CD14-positive monocyte (primary cell): Measurements from ENCODE around the gene TMEM37. TPM values are rescaled to one million over a fixed set of nuclear protein-coding genes. Genes with fewer than 3 reads are reported as not detected.

ENCODE experiments used
- DNase-seq, 3 donors: peaks; one replicate each; pipeline ENCODE4 v3.0.0-alpha.2; 2011 to 2022
- H2AFZ ChIP-seq: 2 replicates; pipeline ENCODE4 v1.6.0; 2012; ENCODE audit warnings: mild to moderate bottlenecking, low read depth, low read length, inconsistent platforms; ENCODE audit not compliant: insufficient read depth, poor library complexity, severe bottlenecking
- H3K27ac ChIP-seq, 2 donors: 1 replicate in 1 of 2; 2 replicates in 1 of 2; pipeline ENCODE4 v1.5.1; 2012 to 2013; ENCODE audit warnings: low read length in 2 of 2, control low read depth in 1 of 2, inconsistent platforms in 1 of 2, low read depth in 1 of 2, mild to moderate bottlenecking in 1 of 2
- H3K27me3 ChIP-seq, 2 donors: one replicate each; pipeline versions ENCODE4 v1.6.0 to v1.6.1; 2011 to 2013; ENCODE audit warnings: low read length in 2 of 2; ENCODE audit not compliant: control insufficient read depth in 2 of 2, insufficient read depth in 2 of 2
- H3K36me3 ChIP-seq, 2 donors: replicated peaks in 1 of 2; 1 replicate in 1 of 2; 2 replicates in 1 of 2; pipeline versions ENCODE4 v1.5.1 to v1.6.1; 2012 to 2013; ENCODE audit warnings: low read length in 2 of 2, control low read depth in 1 of 2, inconsistent platforms in 1 of 2, mild to moderate bottlenecking in 1 of 2; ENCODE audit not compliant: insufficient read depth in 2 of 2, control insufficient read depth in 1 of 2
- H3K4me1 ChIP-seq, 2 donors: 1 replicate in 1 of 2; 2 replicates in 1 of 2; pipeline versions ENCODE4 v1.5.1 to v1.6.1; 2012 to 2013; ENCODE audit warnings: low read length in 2 of 2, control low read depth in 1 of 2, inconsistent platforms in 1 of 2, mild to moderate bottlenecking in 1 of 2, moderate library complexity in 1 of 2; ENCODE audit not compliant: insufficient read depth in 2 of 2, control insufficient read depth in 1 of 2
- H3K4me2 ChIP-seq: replicated peaks from 2 replicates; pipeline ENCODE3; 2012; ENCODE audit warnings: low read length, moderate library complexity, mild to moderate bottlenecking; ENCODE audit not compliant: poor library complexity, severe bottlenecking; ENCODE audit errors: extremely low read depth
- H3K4me3 ChIP-seq, 3 experiments: fragments of 200-600 bp in 1 of 3; sonication (generic) in 1 of 3; replicated peaks in 1 of 3; 1 replicate in 2 of 3; 2 replicates in 1 of 3; pipeline ENCODE4 v1.5.1; 2011 to 2013; ENCODE audit warnings: low read length in 3 of 3, mild to moderate bottlenecking in 3 of 3, control low read depth in 2 of 3, low read depth in 2 of 3, inconsistent platforms in 1 of 3, moderate library complexity in 1 of 3
- H3K79me2 ChIP-seq: 2 replicates; pipeline ENCODE4 v1.6.0; 2012; ENCODE audit warnings: mild to moderate bottlenecking, control low read depth, inconsistent platforms, low read length, moderate library complexity; ENCODE audit not compliant: insufficient read depth
- H3K9ac ChIP-seq: 2 replicates; pipeline ENCODE4 v1.6.0; 2017; ENCODE audit warnings: low read length, mild to moderate bottlenecking; ENCODE audit not compliant: insufficient read depth, poor library complexity, severe bottlenecking
- H3K9me3 ChIP-seq, 2 donors: replicated peaks in 1 of 2; 1 replicate in 1 of 2; 2 replicates in 1 of 2; pipeline versions ENCODE4 v1.5.1 to v1.6.1; 2012 to 2013; ENCODE audit warnings: low read length in 2 of 2, control low read depth in 1 of 2; ENCODE audit not compliant: control insufficient read depth in 1 of 2, insufficient read depth in 1 of 2
- H4K20me1 ChIP-seq: 2 replicates; pipeline ENCODE4 v1.6.0; 2012; ENCODE audit warnings: mild to moderate bottlenecking, low read length, control low read depth, moderate library complexity; ENCODE audit not compliant: insufficient read depth
- H3K27ac Mint-ChIP-seq, 7 donors: one replicate each; pipeline ENCODE4 v1.8.0; 2020; ENCODE audit warnings: mild to moderate bottlenecking in 7 of 7, mixed read lengths in 7 of 7, moderate library complexity in 6 of 7, inconsistent platforms in 2 of 7
- H3K27me3 Mint-ChIP-seq, 3 donors: one replicate each; pipeline ENCODE4 v1.8.0; 2021 to 2022; ENCODE audit warnings: low read depth in 3 of 3, mild to moderate bottlenecking in 3 of 3, mixed read lengths in 3 of 3, moderate library complexity in 3 of 3, inconsistent platforms in 1 of 3
- H3K36me3 Mint-ChIP-seq, 2 donors: one replicate each; pipeline ENCODE4 v1.8.0; 2020; ENCODE audit warnings: mixed read lengths in 2 of 2, inconsistent platforms in 1 of 2, mild to moderate bottlenecking in 1 of 2
- H3K4me1 Mint-ChIP-seq: one replicate; pipeline ENCODE4 v1.8.0; 2020; ENCODE audit warnings: mild to moderate bottlenecking, mixed read lengths
- H3K4me3 Mint-ChIP-seq, 2 donors: one replicate each; pipeline ENCODE4 v1.8.0; 2020; ENCODE audit warnings: mild to moderate bottlenecking in 2 of 2, mixed read lengths in 2 of 2, moderate library complexity in 1 of 2
- H3K9me3 Mint-ChIP-seq, 7 donors: one replicate each; pipeline ENCODE4 v1.8.0; 2020 to 2022; ENCODE audit warnings: mixed read lengths in 7 of 7, mild to moderate bottlenecking in 6 of 7, moderate library complexity in 6 of 7, inconsistent platforms in 2 of 7
- WGBS: methylation state at CpG from one replicate; pipeline ENCODE4 v1.1.5; 2013; ENCODE audit warnings: missing lambda C conversion rate; ENCODE audit not compliant: insufficient coverage; 5-methylcytosine and 5-hydroxymethylcytosine counted together
- intact Hi-C, 2 donors: fragments of 100-400 bp; cut with micrococcal nuclease; formaldehyde crosslinking; loops; one replicate each; pipeline versions ENCODE4 v1.15.0 to v1.15.1; 2023
- polyA plus RNA-seq, 3 donors: library from polyadenylated mRNA; depleted of rRNA in 1 of 3; unstranded in 2 of 3; stranded (reverse) in 1 of 3; fragments of 300-500 nt in 2 of 3; fragments of >200 nt in 1 of 3; fragmentation: Illumina TruSeq in 2 of 3; gene quantifications; 1 replicate in 2 of 3; 2 replicates in 1 of 3; pipeline ENCODE4 v1.2.3, GENCODE V29; 2012 to 2021
- TF ChIP-seq, protein P1 (sequence below): fragments of 200-600 bp; IDR thresholded peaks from one replicate; pipeline ENCODE4 v1.8.0; 2022; ENCODE audit warnings: antibody characterized with exemption, mild to moderate bottlenecking

Gene TMEM37
- polyA plus RNA-seq, 3 donors: not detected

DNA sequence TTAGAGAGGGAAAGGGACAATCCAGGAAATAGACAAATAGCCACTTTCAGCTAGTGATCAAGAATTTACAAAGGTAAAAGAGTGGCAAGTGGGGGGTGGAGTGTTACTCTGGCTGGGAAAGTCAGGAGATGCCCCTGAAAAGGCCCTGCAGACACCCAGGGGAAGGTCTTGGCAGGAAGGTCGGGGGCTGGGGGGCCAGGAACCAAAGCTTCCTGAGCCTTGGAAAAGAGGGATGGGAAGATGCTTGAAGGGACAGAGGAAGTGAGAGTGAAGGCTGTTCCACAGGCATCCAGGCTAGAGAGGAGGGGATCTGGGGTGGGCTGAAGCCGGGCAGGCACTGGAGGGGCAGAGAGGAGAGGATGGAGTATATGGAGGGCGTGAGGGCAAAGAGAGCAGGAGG lies 3.9 kb upstream of the TMEM37 start:
- H3K4me3 ChIP-seq: no peak overlapping the region
- Mint-ChIP-seq H3K36me3 (peaks cover 0 to 3% of the 10 kb centered on the region in 2 donors), H3K27ac (no peak overlapping the region), H3K27me3 (peaks cover 37 to 66% (median 58%) of the 10 kb centered on the region in 3 donors), H3K4me3 (peak overlapping the region in 1 of 2 donors; percentile 22), H3K9me3 (peaks cover 0 to 11% (median 6%) of the 10 kb centered on the region in 7 donors), H3K4me1 (peaks cover 19% of the 10 kb centered on the region)
- no peaks in the 10 kb centered on the region for H4K20me1 ChIP-seq
- WGBS: 70% methylated on average over 1 of the region's 3 CpGs
- no peak overlapping the region for H2AFZ ChIP-seq
- no peak for DNase-seq
- peaks cover 15 to 38% of the 10 kb centered on the region in 2 donors for H3K27me3 ChIP-seq
- TF ChIP-seq, protein P1, sequence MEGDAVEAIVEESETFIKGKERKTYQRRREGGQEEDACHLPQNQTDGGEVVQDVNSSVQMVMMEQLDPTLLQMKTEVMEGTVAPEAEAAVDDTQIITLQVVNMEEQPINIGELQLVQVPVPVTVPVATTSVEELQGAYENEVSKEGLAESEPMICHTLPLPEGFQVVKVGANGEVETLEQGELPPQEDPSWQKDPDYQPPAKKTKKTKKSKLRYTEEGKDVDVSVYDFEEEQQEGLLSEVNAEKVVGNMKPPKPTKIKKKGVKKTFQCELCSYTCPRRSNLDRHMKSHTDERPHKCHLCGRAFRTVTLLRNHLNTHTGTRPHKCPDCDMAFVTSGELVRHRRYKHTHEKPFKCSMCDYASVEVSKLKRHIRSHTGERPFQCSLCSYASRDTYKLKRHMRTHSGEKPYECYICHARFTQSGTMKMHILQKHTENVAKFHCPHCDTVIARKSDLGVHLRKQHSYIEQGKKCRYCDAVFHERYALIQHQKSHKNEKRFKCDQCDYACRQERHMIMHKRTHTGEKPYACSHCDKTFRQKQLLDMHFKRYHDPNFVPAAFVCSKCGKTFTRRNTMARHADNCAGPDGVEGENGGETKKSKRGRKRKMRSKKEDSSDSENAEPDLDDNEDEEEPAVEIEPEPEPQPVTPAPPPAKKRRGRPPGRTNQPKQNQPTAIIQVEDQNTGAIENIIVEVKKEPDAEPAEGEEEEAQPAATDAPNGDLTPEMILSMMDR: no peak
- H3K27ac ChIP-seq: no peak overlapping the region
- no peaks in the 10 kb centered on the region for H3K79me2 ChIP-seq
- H3K9ac ChIP-seq: no peak overlapping the region
- intact Hi-C loops: no loop called here
- peaks cover 11 to 23% of the 10 kb centered on the region in 2 donors for H3K4me1 ChIP-seq
- H3K36me3 ChIP-seq: no peaks in the 10 kb centered on the region
- H3K4me2 ChIP-seq: no peak overlapping the region
- peaks cover 0 to 5% of the 10 kb centered on the region in 2 donors for H3K9me3 ChIP-seq

DNA sequence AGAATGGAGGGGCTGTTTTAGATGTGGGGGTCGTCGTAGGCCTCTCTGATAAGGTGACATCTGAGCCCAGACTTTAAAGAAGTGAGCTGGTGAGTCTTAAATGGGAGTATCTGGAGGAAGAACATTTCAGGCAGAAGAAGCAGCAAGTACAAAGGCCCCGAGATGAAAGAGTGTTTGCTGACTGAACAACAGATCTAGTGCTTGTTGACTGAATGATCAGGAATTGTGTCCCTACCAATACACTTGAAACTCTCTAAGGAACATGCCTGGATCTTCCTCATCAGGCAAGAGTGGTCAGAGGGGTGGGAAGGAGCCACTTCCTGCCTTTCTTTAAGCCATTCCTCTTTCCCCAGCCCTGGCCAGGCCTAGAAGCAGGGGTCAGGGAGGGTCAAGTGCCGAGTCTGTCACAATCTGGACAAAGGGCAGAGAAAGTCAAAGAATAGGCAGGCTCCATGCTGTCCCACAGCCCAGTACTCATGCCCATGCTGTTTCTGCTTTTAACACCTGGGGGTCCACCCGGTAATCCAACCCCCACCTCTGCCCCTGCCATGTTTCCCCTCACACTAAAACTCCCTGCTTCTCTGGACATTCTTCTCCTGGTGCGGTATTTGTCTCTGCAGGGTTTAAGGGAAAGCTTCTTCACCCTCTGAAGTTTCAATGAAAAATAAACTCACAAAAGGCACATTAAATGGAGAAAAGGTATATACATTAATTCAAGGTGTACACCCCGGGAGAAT lies 3.0 kb upstream of the TMEM37 start:
- no peak overlapping the region for H3K9ac ChIP-seq

More for the DNA sequence above, 3.0 kb upstream of the TMEM37 start:
- H3K79me2 ChIP-seq: no peaks in the 10 kb centered on the region
- H3K4me2 ChIP-seq: no peak overlapping the region
- Mint-ChIP-seq H3K4me1 (peaks cover 19% of the 10 kb centered on the region), H3K9me3 (peaks cover 0 to 11% (median 8%) of the 10 kb centered on the region in 7 donors), H3K27ac (no peak overlapping the region), H3K36me3 (peaks cover 0 to 3% of the 10 kb centered on the region in 2 donors), H3K27me3 (peaks cover 44 to 75% (median 59%) of the 10 kb centered on the region in 3 donors), H3K4me3 (no peak overlapping the region)
- H3K9me3 ChIP-seq: peaks cover 0 to 5% of the 10 kb centered on the region in 2 donors
- H3K36me3 ChIP-seq: no peaks in the 10 kb centered on the region
- intact Hi-C loops: no loop called here
- TF ChIP-seq, protein P1: no peak
- H3K4me1 ChIP-seq: peaks cover 11 to 23% of the 10 kb centered on the region in 2 donors
- H3K27me3 ChIP-seq: peaks cover 13 to 47% of the 10 kb centered on the region in 2 donors
- H3K4me3 ChIP-seq: no peak overlapping the region
- no peak overlapping the region for H3K27ac ChIP-seq
- no peak for DNase-seq
- H4K20me1 ChIP-seq: no peaks in the 10 kb centered on the region
- no peak overlapping the region for H2AFZ ChIP-seq
- WGBS: 88% methylated on average over 3 of the region's 7 CpGs
